HG03025 (cell line): ENCODE measurements around the gene DMBT1.
"Not testable (repeated sequence)": the region's sequence is repeated elsewhere in the genome, so short reads cannot be mapped to it uniquely, and the experiment has no call there.

Experiments
- ATAC-seq: cut with Tn5 transposase; IDR thresholded peaks from one replicate; pipeline ENCODE4 v1.9.1; 2021; ENCODE audit warnings: mild to moderate bottlenecking, moderate library complexity; ENCODE audit not compliant: unreplicated experiment, low FRiP score

DMBT1 gene

DNA sequence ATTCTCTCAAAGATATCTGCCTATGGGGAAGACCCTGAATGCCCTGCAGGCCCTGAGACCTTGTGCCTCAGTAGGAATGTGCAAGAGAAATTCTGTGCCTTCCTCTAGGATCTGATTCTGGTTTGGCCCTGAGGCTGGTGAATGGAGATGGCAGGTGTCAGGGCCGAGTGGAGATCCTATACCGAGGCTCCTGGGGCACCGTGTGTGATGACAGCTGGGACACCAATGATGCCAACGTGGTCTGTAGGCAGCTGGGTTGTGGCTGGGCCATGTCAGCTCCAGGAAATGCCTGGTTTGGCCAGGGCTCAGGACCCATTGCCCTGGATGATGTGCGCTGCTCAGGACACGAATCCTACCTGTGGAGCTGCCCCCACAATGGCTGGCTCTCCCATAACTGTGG is 15.7 kb downstream of the DMBT1 start:
- no peak for ATAC-seq

DNA sequence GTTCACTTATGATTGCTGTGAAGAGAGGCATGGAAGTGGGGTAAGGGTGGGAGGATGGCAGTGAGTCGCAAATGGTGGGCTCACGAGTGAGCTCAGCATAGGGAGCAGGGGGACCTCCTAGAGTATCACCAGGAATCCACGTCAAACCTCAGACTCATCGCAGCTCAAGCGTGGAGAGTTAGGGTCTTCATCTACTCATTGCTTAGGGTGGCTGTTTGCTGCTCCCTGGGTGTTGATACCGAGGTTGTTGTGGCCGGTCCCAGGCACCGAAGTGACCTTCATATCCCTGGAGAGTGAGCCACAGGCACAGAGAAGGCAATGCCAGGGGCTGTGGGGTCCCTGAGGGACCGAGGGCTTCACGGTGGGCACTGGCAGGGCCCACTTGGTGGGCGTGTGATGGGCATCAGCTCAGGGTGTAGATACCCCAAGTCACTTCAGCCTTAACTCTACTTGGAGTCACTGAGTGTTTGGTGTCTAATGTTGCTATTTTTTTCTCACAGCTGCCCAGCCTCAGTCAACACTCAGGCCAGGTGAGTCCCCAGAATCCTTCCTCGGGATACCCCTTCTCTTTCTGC is 16.8 kb downstream of the DMBT1 start:
- ATAC-seq: no peak

- ATAC-seq: not testable (repeated sequence)
Measured at GRCh38 chr10:122586070-122586469, 25.5 kb downstream of the DMBT1 start.

- no peak for ATAC-seq
Measured at GRCh38 chr10:122587098-122587760, 26.7 kb downstream of the DMBT1 start.

DNA sequence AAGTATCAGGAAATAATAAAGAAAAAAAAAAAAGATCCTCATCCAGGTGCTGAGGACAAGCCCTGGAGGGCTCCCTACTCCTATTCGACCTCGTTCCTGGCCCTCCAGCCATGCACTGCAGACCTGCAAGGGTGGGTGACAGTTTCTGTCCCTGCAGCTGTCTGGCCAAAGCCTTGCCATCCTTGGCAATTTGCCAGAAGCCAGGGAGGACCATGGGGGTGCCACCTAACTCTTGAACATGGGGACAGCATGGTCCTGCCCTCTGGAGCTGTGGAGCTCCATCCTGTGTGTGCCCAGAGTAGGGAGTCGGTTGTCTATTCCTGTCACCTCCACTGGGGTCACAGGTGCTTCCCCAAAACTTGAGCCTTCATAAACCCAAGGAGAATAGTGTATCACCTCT is 27.8 kb downstream of the DMBT1 start:
- ATAC-seq: no peak

DNA sequence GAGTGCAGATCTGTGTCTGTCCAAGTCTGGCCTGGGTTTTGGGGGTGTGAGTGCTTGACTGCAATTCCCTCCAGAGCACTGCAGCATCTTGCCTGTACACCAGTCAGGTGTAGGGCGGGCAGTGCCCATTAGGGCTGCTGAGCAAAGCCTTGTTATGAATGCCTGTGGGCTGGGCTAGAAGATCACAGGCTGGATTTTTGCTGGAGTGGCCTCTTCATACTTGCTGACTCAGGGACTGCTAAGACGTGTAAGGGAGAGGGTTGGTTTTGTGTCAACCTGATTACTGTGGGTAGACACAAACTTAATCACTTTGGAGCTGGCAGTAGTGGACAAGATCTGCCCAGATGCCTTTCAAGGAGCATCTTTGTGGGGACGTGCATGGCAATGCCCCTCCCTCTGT is 29.6 kb downstream of the DMBT1 start:
- no peak for ATAC-seq

GRCh38 chr10:122591736-122592135 is 31.2 kb downstream of the DMBT1 start:
- ATAC-seq: no peak

DNA sequence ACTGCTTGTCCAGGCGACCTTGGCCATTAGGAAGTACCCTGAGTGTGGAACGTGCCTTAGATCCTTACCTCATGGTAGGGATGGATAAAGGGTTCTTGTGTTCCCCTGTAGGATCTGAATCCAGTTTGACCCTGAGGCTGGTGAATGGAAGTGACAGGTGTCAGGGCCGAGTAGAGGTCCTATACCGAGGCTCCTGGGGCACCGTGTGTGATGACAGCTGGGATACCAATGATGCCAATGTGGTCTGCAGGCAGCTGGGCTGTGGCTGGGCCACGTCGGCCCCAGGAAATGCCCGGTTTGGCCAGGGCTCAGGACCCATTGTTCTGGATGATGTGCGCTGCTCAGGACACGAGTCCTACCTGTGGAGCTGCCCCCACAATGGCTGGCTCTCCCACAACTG is 31.6 kb downstream of the DMBT1 start:
- ATAC-seq: no peak

GRCh38 chr10:122617476-122618270 is 57.1 kb downstream of the DMBT1 start:
- no peak for ATAC-seq

GRCh38 chr10:122618461-122619165 is 58.1 kb downstream of the DMBT1 start:
- ATAC-seq: no peak

DNA sequence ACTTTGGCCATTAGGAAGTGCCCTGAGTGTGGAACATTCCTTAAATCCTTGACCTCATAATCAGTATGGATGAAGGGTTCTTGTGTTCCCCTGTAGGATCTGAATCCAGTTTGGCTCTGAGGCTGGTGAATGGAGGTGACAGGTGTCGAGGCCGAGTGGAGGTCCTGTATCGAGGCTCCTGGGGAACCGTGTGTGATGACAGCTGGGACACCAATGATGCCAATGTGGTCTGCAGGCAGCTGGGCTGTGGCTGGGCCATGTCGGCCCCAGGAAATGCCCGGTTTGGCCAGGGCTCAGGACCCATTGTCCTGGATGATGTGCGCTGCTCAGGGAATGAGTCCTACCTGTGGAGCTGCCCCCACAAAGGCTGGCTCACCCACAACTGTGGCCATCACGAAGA is 60.4 kb downstream of the DMBT1 start:
- not testable (repeated sequence) for ATAC-seq

DNA sequence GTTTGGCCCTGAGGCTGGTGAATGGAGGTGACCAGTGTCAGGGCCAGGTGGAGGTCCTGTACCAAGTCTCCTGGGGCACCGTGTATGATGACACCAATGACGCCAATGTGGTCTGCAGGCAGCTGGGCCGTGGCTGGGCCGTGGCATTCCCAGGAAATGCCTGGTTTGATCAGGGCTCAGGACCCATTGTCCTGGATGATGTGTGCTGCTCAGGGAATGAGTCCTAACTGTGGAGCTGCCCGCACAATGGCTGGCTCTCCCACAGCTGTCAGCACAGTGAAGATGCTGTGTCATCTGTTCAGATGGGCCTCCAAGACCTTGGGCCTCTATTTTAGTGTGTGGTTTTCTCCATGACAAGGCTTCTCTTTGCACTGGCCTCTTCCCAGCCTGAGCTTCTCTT is 64.0 kb downstream of the DMBT1 start:
- no peak for ATAC-seq

- ATAC-seq: no peak
Measured at GRCh38 chr10:122630526-122630925, 70.0 kb downstream of the DMBT1 start.

DNA sequence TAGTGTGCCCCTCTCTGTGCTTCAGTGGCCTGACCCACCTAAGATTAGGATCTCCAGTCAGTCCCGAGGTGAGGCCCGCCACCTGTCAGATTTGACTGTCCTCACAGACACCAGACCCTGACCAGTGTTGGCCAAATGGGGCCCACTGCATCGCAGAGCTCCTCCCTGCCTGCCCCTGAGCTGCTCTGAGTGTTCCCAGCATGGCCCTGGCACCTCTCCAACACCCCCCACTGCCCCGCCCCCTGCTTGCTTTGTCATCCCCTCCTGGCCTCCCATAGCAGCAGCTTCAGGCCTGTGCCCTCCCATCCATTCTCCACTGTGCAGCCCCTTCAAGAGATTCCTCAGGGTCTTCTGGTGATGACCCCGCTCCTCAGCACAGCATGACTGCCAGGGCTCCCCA is 71.5 kb downstream of the DMBT1 start:
- ATAC-seq: no peak

DNA sequence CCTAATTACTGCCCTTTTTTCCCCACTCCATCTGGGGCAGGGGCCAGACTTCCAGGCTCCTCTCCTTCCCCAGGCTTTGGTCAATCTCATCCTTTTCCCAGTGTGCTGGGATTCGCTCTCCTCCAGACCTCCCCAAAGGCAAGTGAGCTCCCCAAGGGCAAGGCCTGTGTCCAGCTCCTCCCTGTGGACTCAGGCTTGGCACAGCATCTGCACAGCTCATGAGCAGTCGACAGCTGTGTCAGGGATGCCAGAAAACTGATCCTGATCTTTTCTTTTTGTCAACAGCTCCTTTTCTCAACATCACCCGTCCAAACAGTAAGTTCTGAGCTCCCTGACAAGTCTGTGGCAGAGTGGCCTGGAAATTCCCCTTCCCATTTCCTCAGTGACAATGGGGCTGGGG is 72.0 kb downstream of the DMBT1 start:
- no peak for ATAC-seq

DNA sequence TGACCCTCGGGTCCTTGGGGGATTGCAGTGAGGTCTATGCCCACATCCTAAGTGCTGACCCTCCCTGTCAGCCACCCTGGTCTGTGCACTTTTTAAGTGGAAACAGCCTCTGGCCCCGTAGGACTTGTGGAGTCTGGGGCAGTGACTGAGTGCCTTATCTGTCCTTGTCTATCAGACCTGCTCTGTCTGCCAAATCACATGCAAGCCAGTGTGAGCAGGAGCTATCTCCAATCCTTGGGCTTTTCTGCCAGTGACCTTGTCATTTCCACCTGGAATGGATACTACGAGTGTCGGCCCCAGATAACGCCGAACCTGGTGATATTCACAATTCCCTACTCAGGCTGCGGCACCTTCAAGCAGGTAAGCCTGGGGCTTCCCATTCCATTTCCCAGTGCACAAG is 76.4 kb downstream of the DMBT1 start:
- no peak for ATAC-seq

GRCh38 chr10:122637376-122637775 is 76.8 kb downstream of the DMBT1 start:
- no peak for ATAC-seq

DNA sequence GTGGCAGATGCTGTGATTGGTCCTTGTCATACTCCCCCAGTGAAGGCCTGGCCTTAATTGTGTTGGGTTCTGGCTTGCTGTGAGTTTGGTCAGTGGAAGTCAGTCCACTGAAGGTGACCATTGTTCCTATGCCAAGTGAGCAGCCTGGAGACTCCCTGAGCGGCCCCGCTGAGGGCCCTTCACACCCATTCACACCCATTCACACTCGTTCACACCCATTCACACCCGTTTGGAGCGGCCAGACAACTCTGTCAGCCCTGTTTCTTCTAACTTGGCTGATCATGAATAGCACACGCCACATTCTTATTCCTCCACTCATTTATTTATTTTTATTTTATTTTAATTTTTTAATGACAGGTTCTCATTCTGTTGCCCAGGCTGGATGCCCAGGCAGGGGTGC is 77.6 kb downstream of the DMBT1 start:
- ATAC-seq: no peak

DNA sequence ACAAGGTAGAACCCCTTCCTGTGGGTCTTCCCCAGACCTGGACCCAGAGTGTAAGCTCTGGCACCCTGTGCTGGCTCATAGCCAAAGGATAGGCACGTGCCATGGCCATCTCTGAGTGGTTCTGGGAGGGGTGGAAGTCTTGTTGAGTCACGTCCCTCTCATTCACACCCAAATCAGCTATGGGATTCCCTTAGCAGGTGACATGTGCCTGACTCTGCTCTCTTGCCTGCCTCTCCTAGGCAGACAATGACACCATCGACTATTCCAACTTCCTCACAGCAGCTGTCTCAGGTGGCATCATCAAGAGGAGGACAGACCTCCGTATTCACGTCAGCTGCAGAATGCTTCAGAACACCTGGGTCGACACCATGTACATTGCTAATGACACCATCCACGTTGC is 79.2 kb downstream of the DMBT1 start:
- ATAC-seq: no peak

DNA sequence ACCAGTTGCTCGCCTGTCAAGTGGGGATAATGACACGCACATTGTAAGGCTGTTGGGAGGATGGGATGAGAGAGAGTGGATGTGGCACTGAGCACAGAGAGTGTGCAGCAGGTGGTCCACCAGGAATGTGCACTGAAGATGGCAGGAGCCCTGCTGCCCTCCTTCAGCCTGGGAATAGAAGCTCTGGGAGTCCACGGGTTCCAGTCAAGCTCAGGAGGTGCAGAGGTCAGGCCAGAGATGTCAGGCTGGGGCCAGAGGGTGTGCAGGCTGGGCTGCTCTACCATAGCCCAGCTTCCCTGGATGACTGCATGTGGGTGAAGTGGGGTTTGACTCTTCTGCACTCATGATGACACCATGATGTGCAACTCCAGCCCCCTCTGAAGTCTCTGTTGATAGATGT is 80.4 kb downstream of the DMBT1 start:
- ATAC-seq: no peak
